GM18499 (cell line): ENCODE data around the gene LRRK1.

Experiments used
- ATAC-seq: cut with Tn5 transposase; IDR thresholded peaks from one replicate; pipeline ENCODE4 v1.9.1; 2021; ENCODE audit warnings: moderate number of reproducible peaks; ENCODE audit not compliant: insufficient read depth, unreplicated experiment

Gene LRRK1

DNA sequence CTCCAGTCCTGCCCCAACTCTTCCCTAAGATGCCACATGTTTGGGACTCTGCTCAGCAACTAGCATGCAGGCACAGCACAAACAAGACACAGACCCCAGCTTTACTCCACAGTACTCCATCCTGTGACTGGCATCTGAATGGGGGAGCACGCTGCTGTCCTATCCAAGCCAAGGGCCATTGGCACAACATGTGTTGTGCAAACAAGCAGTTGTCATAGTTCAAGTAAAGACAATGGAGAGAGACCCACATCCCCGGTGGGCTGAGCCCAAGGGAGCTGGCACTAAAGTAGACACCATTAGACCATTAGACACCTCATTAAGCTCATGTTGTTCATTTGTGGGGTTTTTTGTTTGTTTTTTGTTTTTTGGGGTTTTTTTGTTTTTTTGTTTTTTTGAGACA is 200.0 kb downstream of the LRRK1 start:
- ATAC-seq = no peak
